NCI-H187 treated with DMSO at 0.1 percent for 48 hours (cell line): Measurements from ENCODE around the gene MPL.

Source experiments
- DNase-seq: peaks from one replicate; lab custom pipeline; 2025; lab: John Stamatoyannopoulos, UW

Gene MPL

GRCh38 chr1:43306688-43307457, 30.7 kb upstream of the MPL start:
- DNase-seq, result no peak

GRCh38 chr1:43307458-43308158, 30.0 kb upstream of the MPL start:
- no peak for DNase-seq

DNA sequence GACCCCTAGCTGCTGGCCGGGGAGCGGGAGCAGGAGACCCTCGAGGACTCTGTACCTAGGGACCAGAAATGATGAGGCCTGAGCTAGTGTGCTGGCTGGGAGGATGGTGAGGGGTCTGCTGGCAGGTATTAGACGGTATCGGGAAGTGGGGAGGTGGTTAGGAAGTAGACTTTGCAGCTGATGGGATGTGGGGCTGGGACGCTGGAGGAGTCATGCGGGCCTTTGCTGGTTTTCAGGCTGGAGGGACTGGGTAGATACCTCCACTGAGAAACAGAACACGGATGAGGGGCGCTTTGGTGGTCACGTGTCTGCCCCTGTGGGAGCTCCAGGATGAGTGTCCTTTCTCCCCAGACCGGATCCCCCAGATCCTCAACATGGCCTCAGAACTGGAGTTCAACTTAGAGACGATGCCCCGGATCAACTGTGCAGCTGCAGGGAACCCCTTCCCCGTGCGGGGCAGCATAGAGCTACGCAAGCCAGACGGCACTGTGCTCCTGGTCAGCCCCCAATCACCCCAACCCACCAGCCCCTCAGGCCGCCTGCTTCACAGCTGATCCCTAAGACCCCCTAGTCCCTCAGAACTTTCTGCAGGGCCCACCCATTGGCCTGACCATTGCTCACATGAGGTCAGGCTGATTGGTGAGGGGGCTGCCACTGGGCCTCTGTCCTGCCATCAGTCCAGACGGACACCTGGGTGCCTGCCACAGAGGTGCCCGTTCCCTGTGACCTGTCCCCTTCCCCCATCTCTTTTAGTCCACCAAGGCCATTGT, 28.8 kb upstream of the MPL start:
- DNase-seq, result no peak

GRCh38 chr1:43309405-43310025, 28.1 kb upstream of the MPL start:
- no peak for DNase-seq

- DNase-seq, result no peak
These were observed 26.1 kb upstream of the MPL start for GRCh38 chr1:43311521-43311920.

DNA sequence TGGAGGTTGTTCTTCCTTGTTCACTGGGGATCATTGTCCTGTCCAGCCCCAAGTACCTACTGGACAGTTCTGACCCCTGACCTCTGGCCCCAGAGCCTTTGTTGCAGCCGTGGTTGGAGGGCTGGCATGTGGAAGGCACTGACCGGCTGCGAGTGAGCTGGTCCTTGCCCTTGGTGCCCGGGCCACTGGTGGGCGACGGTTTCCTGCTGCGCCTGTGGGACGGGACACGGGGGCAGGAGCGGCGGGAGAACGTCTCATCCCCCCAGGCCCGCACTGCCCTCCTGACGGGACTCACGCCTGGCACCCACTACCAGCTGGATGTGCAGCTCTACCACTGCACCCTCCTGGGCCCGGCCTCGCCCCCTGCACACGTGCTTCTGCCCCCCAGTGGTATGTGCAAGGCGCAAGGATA, 25.4 kb upstream of the MPL start:
- DNase-seq, result no peak

- DNase-seq, result no peak
These were observed 24.7 kb upstream of the MPL start for GRCh38 chr1:43312663-43313515.

- DNase-seq, result no peak
These were observed 23.8 kb upstream of the MPL start for GRCh38 chr1:43313771-43314170.

DNA sequence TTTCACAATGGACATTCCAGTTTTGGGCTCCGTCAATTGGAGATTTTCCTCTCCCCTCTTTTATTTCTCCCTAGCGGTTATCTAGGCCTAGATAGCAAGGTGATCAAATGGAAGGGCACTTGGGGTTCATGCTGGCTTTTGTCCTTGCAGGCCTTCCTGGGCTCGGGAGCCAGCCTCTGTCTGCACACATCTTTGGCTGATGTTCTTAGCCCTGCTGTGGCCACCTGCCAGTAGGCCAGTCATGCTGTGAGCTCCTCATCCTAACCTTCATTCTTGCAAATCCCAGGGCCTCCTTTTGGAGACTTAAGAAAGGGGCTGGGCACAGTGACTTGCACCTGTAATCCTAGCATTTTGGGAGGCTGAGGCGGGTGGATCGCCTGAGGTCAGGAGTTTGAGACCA, 23.4 kb upstream of the MPL start:
- DNase-seq, result no peak

DNA sequence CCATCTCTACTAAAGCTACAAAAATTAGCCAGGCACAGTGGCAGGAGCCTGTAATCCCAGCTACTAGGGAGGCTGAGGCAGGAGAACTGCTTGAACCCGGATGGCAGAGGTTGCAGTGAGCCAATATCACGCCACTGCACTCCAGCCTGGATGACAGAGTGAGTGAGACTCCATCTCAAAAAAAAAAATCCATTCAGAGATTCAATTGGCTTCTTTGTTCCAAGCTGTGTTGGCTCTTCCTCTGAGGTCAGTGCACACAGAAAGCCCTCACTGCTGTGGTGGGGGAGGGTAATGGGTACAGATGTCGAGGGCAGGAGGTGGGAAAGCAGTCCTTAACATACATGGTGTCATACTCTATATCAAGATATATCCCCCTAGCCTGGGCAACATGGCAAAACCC, 22.1 kb upstream of the MPL start:
- DNase-seq, result no peak

DNA sequence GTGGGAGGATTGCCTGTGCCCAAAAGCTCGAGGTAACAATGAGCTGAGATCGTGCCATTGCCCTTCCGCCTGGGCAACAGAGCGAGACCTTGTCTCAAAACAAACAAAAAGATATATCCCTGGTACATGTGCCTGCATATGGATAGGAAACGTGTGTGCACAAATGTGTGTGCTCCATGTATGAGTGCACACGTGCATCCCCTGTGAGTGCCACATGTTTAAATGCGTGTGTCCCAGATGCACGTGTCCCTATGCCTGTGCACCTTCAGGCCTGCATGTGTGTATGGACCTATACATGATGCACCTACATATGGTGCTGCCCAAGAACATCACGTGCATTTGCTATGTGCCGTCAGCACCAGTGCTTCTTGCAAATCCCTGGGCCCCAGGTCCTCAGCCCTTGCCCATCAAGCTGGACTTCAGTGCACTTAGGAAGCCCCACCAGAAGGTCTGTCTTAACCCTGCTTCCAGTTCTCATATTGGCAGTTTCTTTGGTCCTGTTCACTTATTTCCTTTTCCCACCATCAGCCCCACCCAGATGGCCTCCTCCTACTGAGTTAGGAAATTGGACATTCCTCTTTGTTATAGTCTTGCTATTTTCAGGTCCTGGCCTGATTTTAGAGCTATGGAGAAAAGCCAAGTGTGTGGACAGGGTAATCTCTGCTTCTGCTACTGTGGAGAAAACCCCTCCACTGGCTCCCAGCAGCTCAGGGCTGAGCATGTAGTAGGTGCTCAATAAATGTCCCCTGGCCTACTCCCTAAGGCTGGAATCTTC, 21.5 kb upstream of the MPL start:
- DNase-seq, result no peak

GRCh38 chr1:43316738-43317520, 20.7 kb upstream of the MPL start:
- DNase-seq, result no peak

- no peak for DNase-seq
These were observed 19.7 kb upstream of the MPL start for GRCh38 chr1:43317817-43318471.

- no peak for DNase-seq
These were observed 18.8 kb upstream of the MPL start for GRCh38 chr1:43318831-43319230.

DNA sequence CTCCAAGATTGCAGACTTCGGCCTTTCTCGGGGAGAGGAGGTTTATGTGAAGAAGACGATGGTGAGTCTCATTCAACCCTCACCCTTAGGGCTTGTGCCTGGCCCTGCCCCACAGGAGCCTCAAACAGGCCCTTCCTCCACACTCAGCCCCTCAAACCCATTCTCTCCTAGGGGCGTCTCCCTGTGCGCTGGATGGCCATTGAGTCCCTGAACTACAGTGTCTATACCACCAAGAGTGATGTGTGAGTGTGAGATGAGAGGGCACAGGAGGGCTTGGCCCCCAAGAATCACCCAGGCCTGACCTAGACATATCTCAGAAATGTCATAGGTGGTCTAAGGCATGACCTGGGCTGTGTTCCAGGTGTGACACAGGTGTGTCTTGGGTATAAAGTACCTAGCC, 18.3 kb upstream of the MPL start:
- no peak for DNase-seq

GRCh38 chr1:43319766-43320165, 17.9 kb upstream of the MPL start:
- DNase-seq, result no peak

- no peak for DNase-seq
These were observed 16.2 kb upstream of the MPL start for GRCh38 chr1:43321331-43321891.

GRCh38 chr1:43322506-43322905, 15.1 kb upstream of the MPL start:
- DNase-seq, result no peak

- DNase-seq, result no peak
These were observed 12.8 kb upstream of the MPL start for GRCh38 chr1:43324810-43325209.
